Measurements from ENCODE around the gene TOMM7.
A peak's percentile ranks its signal among the peaks of the same experiment; 100 is the strongest.

Gene TOMM7

DNA sequence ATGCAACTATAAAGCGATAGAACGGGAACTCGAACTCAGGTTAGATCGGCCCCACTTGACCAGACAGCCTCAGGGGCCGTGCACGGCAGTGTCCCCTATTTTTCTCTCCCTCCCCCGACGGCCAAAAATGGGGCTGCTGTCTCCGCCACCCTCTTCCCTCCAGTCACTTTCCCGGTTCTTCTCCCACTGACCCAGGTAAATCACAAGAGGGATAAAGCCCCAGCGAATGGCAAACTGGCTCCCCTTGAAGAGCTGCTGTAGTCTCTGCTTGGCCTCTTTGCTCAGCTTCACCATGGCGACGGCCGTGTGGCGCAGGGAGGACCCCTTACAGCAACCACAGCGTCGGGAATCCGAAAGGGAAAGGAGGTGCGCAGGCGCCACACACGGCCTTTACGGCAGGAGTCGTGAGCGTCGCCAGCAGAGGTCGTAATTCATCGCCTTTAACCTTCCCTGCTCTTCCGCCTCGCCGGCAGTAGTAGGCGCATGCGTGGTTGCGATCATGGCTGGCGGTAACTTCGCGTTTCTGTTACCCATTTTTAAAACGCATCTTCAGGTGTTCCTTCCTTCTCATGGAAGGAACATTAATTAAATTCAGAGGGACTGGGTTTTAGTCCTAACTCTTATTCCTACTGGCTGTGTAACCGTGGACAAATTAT, at the start of gene TOMM7:
TSS of gene TOMM7 (minus strand) at position 364 of the 656 bp plus-strand sequence. CDS start at position 294, 70 bp downstream.
- peaks cover 12% of the 10 kb centered on the region for H3K4me1 ChIP-seq (ENCODE audit: control insufficient read depth, insufficient read depth, low read length)
- H3K4me3 ChIP-seq (ENCODE audit: low read length in 2 of 2): peak within 1 kb of the TSS; percentile 95 to 99
- H3K36me3 ChIP-seq (ENCODE audit: control insufficient read depth in 2 of 2, insufficient read depth in 2 of 2, low read length in 2 of 2): peaks cover 2 to 4% of the 10 kb centered on the region in 2 donors
- H3K27ac ChIP-seq (ENCODE audit: low read length): peak within 1 kb of the TSS; percentile 80
- H3K27me3 ChIP-seq (ENCODE audit: control insufficient read depth in 1 of 2, insufficient read depth in 2 of 2, low read length in 2 of 2): no peaks in the 10 kb centered on the region
- H3K9ac ChIP-seq (ENCODE audit: low read length in 2 of 2): peak within 1 kb of the TSS; percentile 79 to 97
- H3K9me3 ChIP-seq (ENCODE audit: control insufficient read depth in 2 of 2, low read length in 2 of 2): no peaks in the 10 kb centered on the region

DNA sequence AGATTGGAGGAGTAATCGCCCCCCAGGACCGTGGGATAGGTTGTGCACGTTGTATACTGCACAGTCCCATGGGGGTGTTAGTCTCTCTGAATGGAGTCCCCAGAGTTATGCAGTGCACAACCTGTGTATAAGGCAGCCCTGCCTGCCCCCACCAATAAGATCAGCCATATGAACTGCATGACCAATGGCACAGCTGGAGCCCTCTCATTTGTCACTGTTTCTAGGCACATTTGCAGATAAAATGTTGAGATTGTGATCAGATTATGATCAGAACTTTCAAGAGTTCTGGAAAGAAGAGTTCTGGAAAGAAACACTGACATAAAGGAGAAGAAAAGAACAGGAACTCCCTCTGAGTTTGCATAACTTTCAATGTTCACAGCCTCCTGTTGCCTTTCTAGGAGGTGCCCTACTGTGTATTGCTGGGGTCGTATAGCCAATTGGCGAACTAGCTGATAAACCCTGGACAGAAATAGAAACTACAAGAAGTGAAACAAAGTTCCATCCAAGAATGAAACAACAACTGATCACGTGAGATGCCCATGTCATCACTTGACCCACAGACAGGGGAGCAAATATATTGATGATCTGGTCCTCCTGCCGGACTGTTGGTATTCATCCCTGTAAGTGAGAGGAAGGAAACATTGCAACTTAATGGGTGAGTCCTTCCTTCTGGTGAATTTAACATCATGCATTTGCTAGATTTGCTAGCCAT, 49.6 kb upstream of the TOMM7 start:
- Histone ChIP-seq H3K9me3 (ENCODE audit: control insufficient read depth in 2 of 2, low read length in 2 of 2) (no peaks in the 10 kb centered on the region), H3K27ac (ENCODE audit: low read length) (no peak overlapping the region), H3K36me3 (ENCODE audit: control insufficient read depth in 2 of 2, insufficient read depth in 2 of 2, low read length in 2 of 2) (peaks cover 3 to 5% of the 10 kb centered on the region in 2 donors), H3K9ac (ENCODE audit: low read length in 2 of 2) (no peak overlapping the region), H3K4me1 (ENCODE audit: control insufficient read depth, insufficient read depth, low read length) (no peaks in the 10 kb centered on the region), H3K27me3 (ENCODE audit: control insufficient read depth in 1 of 2, insufficient read depth in 2 of 2, low read length in 2 of 2) (peaks cover 0 to 3% of the 10 kb centered on the region in 2 donors), H3K4me3 (ENCODE audit: low read length in 2 of 2) (no peak overlapping the region)

DNA sequence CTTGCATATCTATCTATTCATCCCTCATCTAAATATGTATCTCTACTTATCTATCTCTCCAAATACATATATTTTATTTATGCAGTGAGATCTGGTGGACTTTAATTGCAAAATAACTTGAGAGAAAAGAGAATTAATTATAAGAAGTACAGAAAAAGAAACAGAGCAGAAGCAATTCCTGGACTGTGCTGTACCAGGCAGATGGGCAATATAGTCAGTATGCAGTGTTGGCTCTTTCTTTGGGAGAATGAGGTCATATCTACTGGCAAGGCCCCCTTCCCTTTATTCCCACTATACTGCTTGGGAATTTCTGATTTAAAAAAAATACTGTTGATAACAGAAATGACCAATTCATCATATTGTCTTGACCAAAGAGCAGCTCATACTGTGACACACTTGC, 49.0 kb upstream of the TOMM7 start:
- no peak overlapping the region for H3K27ac ChIP-seq (ENCODE audit: low read length)
- H3K27me3 ChIP-seq (ENCODE audit: control insufficient read depth in 1 of 2, insufficient read depth in 2 of 2, low read length in 2 of 2): peaks cover 0 to 3% of the 10 kb centered on the region in 2 donors
- no peaks in the 10 kb centered on the region for H3K9me3 ChIP-seq (ENCODE audit: control insufficient read depth in 2 of 2, low read length in 2 of 2)
- no peak overlapping the region for H3K4me3 ChIP-seq (ENCODE audit: low read length in 2 of 2)
- no peak overlapping the region for H3K9ac ChIP-seq (ENCODE audit: low read length in 2 of 2)
- no peaks in the 10 kb centered on the region for H3K4me1 ChIP-seq (ENCODE audit: control insufficient read depth, insufficient read depth, low read length)
- H3K36me3 ChIP-seq (ENCODE audit: control insufficient read depth in 2 of 2, insufficient read depth in 2 of 2, low read length in 2 of 2): peaks cover 3 to 5% of the 10 kb centered on the region in 2 donors

DNA sequence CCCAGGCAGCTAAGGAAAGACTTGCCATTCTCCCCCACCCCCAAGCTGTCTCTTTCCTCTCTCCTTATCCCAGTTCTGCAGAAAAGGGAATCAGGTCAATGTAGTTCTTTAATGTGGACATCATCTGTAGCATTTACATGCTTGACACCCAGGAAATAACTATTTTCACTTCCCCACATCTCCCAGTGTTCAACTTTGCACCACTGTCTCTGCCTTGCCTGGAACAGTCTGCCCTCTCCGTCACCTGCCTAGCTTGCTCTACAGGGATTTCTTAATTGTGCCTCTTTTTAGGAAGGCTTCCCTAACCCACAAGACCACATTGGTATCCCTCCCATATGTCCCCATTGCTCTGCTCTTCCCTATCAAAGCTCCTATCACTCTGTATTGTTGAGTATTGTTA, 45.9 kb upstream of the TOMM7 start:
- Histone ChIP-seq H3K4me3 (ENCODE audit: low read length in 2 of 2) (no peak overlapping the region), H3K36me3 (ENCODE audit: control insufficient read depth in 2 of 2, insufficient read depth in 2 of 2, low read length in 2 of 2) (peaks cover 3 to 7% of the 10 kb centered on the region in 2 donors), H3K4me1 (ENCODE audit: control insufficient read depth, insufficient read depth, low read length) (peaks cover 2% of the 10 kb centered on the region), H3K9ac (ENCODE audit: low read length in 2 of 2) (no peak overlapping the region), H3K9me3 (ENCODE audit: control insufficient read depth in 2 of 2, low read length in 2 of 2) (no peaks in the 10 kb centered on the region), H3K27me3 (ENCODE audit: control insufficient read depth in 1 of 2, insufficient read depth in 2 of 2, low read length in 2 of 2) (no peaks in the 10 kb centered on the region), H3K27ac (ENCODE audit: low read length) (no peak overlapping the region)

DNA sequence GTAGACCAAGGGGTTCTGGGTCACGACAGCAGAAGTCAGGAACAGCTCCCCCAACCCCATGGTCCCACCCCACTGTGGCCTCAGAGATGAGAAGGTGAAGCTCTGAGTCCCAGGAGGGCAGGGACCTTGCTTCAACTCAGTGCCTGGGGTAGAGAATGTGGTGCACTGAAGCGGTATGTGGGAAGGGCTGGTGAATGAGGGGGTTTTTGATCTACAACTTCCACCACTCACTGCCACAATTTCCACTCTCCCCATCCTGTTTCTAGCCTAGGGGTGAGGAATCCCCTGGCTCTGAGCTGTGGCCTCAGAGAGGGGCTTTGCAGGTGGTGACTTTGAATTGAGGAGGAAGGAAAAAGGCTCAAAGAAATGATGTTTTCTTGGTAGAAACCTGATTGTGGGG, 44.9 kb upstream of the TOMM7 start:
- Histone ChIP-seq H3K9me3 (ENCODE audit: control insufficient read depth in 2 of 2, low read length in 2 of 2) (no peaks in the 10 kb centered on the region), H3K4me3 (ENCODE audit: low read length in 2 of 2) (no peak overlapping the region), H3K9ac (ENCODE audit: low read length in 2 of 2) (no peak overlapping the region), H3K27ac (ENCODE audit: low read length) (no peak overlapping the region), H3K27me3 (ENCODE audit: control insufficient read depth in 1 of 2, insufficient read depth in 2 of 2, low read length in 2 of 2) (no peaks in the 10 kb centered on the region), H3K4me1 (ENCODE audit: control insufficient read depth, insufficient read depth, low read length) (peaks cover 2% of the 10 kb centered on the region), H3K36me3 (ENCODE audit: control insufficient read depth in 2 of 2, insufficient read depth in 2 of 2, low read length in 2 of 2) (peaks cover 3 to 7% of the 10 kb centered on the region in 2 donors)

DNA sequence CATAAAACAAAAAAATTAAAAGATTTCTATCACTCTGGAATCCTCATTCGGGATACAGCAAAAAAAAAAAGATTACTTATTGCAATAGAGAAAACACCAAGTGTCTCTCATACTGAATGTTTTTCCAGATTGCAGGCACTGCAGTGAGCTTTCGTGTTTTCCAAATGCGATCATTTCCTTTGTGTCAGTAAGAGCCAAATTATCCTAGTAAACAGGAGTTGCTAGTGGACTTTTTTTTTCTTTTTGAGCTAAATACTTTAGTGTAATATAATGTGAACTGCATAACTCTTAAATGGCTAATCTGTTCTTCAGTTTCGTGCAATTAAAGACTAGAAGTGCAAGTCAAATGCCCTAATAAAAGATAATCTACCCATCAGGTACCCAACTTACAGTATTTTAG, 44.4 kb upstream of the TOMM7 start:
- H3K27ac ChIP-seq (ENCODE audit: low read length): no peak overlapping the region
- no peak overlapping the region for H3K9ac ChIP-seq (ENCODE audit: low read length in 2 of 2)
- no peak overlapping the region for H3K4me3 ChIP-seq (ENCODE audit: low read length in 2 of 2)
- no peaks in the 10 kb centered on the region for H3K9me3 ChIP-seq (ENCODE audit: control insufficient read depth in 2 of 2, low read length in 2 of 2)
- peaks cover 2% of the 10 kb centered on the region for H3K4me1 ChIP-seq (ENCODE audit: control insufficient read depth, insufficient read depth, low read length)
- H3K36me3 ChIP-seq (ENCODE audit: control insufficient read depth in 2 of 2, insufficient read depth in 2 of 2, low read length in 2 of 2): peaks cover 3 to 7% of the 10 kb centered on the region in 2 donors
- no peaks in the 10 kb centered on the region for H3K27me3 ChIP-seq (ENCODE audit: control insufficient read depth in 1 of 2, insufficient read depth in 2 of 2, low read length in 2 of 2)

DNA sequence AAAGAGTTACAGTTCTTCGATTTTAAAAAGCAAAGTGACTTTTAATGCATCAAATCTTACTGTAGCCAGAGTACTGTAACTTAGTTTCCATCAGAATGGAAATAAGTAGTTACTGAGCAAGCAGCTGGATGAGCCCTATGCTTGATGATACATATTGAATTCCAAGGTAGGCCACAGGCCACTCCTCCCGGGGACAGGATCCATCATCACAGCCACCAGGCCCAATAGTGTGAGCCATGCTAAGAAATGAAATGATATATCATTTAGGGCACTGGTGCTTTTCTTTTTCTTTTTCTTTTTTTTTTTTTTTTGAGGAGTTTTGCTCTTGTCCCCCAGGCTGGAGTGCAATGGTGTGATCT, 42.9 kb upstream of the TOMM7 start:
- Histone ChIP-seq H3K27me3 (ENCODE audit: control insufficient read depth in 1 of 2, insufficient read depth in 2 of 2, low read length in 2 of 2) (no peaks in the 10 kb centered on the region), H3K4me1 (ENCODE audit: control insufficient read depth, insufficient read depth, low read length) (peaks cover 2% of the 10 kb centered on the region), H3K4me3 (ENCODE audit: low read length in 2 of 2) (no peak overlapping the region), H3K27ac (ENCODE audit: low read length) (no peak overlapping the region), H3K36me3 (ENCODE audit: control insufficient read depth in 2 of 2, insufficient read depth in 2 of 2, low read length in 2 of 2) (peaks cover 3 to 7% of the 10 kb centered on the region in 2 donors), H3K9ac (ENCODE audit: low read length in 2 of 2) (no peak overlapping the region), H3K9me3 (ENCODE audit: control insufficient read depth in 2 of 2, low read length in 2 of 2) (no peaks in the 10 kb centered on the region)

DNA sequence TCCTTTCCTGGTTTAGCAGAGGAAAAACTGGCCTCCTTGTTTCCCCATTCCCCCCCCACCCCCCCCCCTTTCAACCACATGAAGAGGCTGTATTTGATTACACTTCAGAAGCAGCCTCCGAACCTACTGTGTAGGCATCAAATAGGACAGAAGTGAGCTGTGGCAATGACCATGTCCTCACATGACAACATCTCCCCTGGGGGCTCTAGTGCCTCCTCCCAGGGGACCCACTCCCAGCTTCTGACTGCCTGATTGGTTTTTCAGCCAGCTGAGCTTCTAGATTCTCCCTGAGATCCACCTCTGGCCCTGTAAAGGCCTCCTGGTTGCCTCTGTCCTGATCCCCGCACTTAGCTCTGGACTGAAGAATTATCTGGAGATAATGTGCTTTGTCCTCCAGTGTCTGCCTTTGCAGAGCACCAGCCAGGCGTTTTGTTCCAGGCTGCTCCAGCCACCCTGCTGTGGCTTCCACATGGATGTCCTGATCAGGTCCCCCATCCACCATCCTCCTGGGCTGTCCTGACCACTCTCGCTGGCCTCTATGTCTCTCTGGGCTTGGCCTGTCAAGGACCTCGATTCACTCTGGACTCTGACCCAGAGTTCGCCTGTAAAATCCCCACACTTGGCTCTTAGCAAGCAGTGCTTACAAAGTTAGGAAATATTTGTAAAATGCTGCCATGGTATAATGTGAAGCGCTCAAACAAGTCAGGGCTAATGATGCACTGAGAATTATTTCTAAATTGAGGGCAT, 42.4 kb upstream of the TOMM7 start:
- Histone ChIP-seq H3K4me3 (ENCODE audit: low read length in 2 of 2) (no peak overlapping the region), H3K4me1 (ENCODE audit: control insufficient read depth, insufficient read depth, low read length) (peaks cover 2% of the 10 kb centered on the region), H3K9ac (ENCODE audit: low read length in 2 of 2) (no peak overlapping the region), H3K36me3 (ENCODE audit: control insufficient read depth in 2 of 2, insufficient read depth in 2 of 2, low read length in 2 of 2) (peaks cover 3 to 8% of the 10 kb centered on the region in 2 donors), H3K9me3 (ENCODE audit: control insufficient read depth in 2 of 2, low read length in 2 of 2) (no peaks in the 10 kb centered on the region), H3K27me3 (ENCODE audit: control insufficient read depth in 1 of 2, insufficient read depth in 2 of 2, low read length in 2 of 2) (no peaks in the 10 kb centered on the region), H3K27ac (ENCODE audit: low read length) (peak overlapping the region; percentile 24)

DNA sequence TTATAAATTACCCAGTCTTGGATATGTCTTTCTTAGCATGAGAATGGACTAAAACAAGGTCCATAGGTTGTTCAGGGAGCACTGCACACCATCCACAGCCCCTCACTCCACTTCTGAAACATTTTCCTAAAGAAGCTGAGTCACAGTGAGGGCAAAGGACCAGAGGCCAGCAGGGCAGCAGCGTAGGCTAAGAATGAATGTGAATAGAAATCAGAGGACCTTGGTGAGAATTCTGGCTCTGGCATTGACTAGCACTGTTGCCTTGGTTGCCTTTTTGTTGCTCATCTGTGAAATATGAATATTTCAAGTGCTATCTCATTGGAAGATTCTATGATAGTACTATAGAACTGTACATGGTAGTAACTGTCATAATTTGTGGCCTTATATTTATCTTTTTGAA, 41.7 kb upstream of the TOMM7 start:
- Histone ChIP-seq H3K4me3 (ENCODE audit: low read length in 2 of 2) (no peak overlapping the region), H3K4me1 (ENCODE audit: control insufficient read depth, insufficient read depth, low read length) (peaks cover 2% of the 10 kb centered on the region), H3K9ac (ENCODE audit: low read length in 2 of 2) (no peak overlapping the region), H3K27me3 (ENCODE audit: control insufficient read depth in 1 of 2, insufficient read depth in 2 of 2, low read length in 2 of 2) (no peaks in the 10 kb centered on the region), H3K9me3 (ENCODE audit: control insufficient read depth in 2 of 2, low read length in 2 of 2) (no peaks in the 10 kb centered on the region), H3K27ac (ENCODE audit: low read length) (no peak overlapping the region), H3K36me3 (ENCODE audit: control insufficient read depth in 2 of 2, insufficient read depth in 2 of 2, low read length in 2 of 2) (peaks cover 4 to 8% of the 10 kb centered on the region in 2 donors)

DNA sequence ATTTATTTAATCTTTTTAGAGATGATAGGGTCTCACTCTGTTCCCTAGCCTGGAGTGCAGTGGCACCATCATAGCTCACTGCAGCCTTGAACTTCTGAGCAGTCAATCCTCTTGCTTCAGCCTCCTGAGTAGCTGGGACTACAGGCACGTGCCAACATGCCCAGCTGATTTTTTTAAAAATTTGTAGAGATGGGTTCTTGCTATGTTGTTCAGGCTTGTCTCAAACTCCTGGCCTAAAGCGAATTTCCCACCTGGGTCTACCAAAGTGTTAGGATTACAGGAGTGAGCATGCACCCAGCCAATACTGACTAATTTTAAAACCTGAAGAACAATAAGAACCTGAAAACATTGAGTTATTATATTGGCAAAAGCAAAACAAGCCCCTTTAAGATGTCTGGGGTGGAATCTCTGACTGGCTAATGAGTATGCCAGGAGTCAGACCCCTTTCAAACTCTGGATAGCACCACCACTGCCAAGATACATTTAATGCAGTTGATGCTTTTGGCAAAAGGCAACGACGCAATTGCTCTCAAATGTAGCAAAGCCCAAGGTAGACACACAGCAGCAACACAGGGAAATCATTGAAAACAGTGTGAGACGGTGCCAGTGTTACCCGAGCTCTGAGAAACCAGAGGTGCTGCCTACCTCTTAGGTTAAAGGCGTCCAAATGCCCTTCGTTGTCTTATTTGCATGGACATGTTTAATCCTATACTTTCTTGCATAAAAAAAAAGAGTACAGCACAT, 40.7 kb upstream of the TOMM7 start:
- no peaks in the 10 kb centered on the region for H3K27me3 ChIP-seq (ENCODE audit: control insufficient read depth in 1 of 2, insufficient read depth in 2 of 2, low read length in 2 of 2)
- no peak overlapping the region for H3K27ac ChIP-seq (ENCODE audit: low read length)
- H3K9me3 ChIP-seq (ENCODE audit: control insufficient read depth in 2 of 2, low read length in 2 of 2): no peaks in the 10 kb centered on the region
- H3K4me1 ChIP-seq (ENCODE audit: control insufficient read depth, insufficient read depth, low read length): peaks cover 10% of the 10 kb centered on the region
- no peak overlapping the region for H3K9ac ChIP-seq (ENCODE audit: low read length in 2 of 2)
- peaks cover 5 to 6% of the 10 kb centered on the region in 2 donors for H3K36me3 ChIP-seq (ENCODE audit: control insufficient read depth in 2 of 2, insufficient read depth in 2 of 2, low read length in 2 of 2)
- H3K4me3 ChIP-seq (ENCODE audit: low read length in 2 of 2): no peak overlapping the region

Data from stomach smooth muscle (tissue), 2 donors.